MCF 10A (cell line): ENCODE measurements around the gene SCG2. TPM values are rescaled to one million over a fixed set of nuclear protein-coding genes. Genes with fewer than 3 reads are reported as not detected.

ENCODE experiments used
- BruUV-seq: library from RNA; stranded (reverse); fragments of 400-500 nt; replicated peaks from 2 replicates; lab custom pipeline; 2021; lab: Mats Ljungman, UMichigan
- CTCF ChIA-PET: fragments of 300-600 bp; sonication (Branson Sonifier 250); formaldehyde crosslinking; extraction: SDS; loops from one replicate; lab custom pipeline; 2021; ENCODE audit warnings: antibody characterized with exemption, inconsistent platforms; lab: Yijun Ruan, JAX
- POLR2A ChIA-PET: fragments of 300-600, 350-650 bp; sonication (Branson Sonifier 250); formaldehyde crosslinking; extraction: SDS; loops from one replicate; lab custom pipeline; 2020; ENCODE audit warnings: antibody characterized with exemption, inconsistent platforms; lab: Yijun Ruan, JAX
- DNase-seq: peaks from one replicate; pipeline ENCODE4 v3.0.0-alpha.2; 2018; ENCODE audit not compliant: unreplicated experiment
- H3K27ac Mint-ChIP-seq: one replicate; pipeline ENCODE4 v1.8.0; 2022; ENCODE audit warnings: mild to moderate bottlenecking, low read depth, mixed read lengths; ENCODE audit not compliant: unreplicated experiment
- H3K27me3 Mint-ChIP-seq: one replicate; pipeline ENCODE4 v1.8.0; 2022; ENCODE audit warnings: mixed read lengths; ENCODE audit not compliant: insufficient read depth, unreplicated experiment
- H3K36me3 Mint-ChIP-seq: one replicate; pipeline ENCODE4 v1.8.0; 2022; ENCODE audit warnings: mild to moderate bottlenecking, moderate library complexity, mixed read lengths; ENCODE audit not compliant: insufficient read depth, unreplicated experiment
- H3K4me1 Mint-ChIP-seq: one replicate; pipeline ENCODE4 v1.8.0; 2022; ENCODE audit warnings: mixed read lengths; ENCODE audit not compliant: insufficient read depth, unreplicated experiment
- H3K4me3 Mint-ChIP-seq: one replicate; pipeline ENCODE4 v1.8.0; 2022; ENCODE audit warnings: mild to moderate bottlenecking, moderate library complexity, mixed read lengths; ENCODE audit not compliant: unreplicated experiment
- H3K9me3 Mint-ChIP-seq: one replicate; pipeline ENCODE4 v1.8.0; 2022; ENCODE audit warnings: mixed read lengths; ENCODE audit not compliant: unreplicated experiment
- intact Hi-C: fragments of 100-400 bp; cut with micrococcal nuclease; formaldehyde crosslinking; loops from 2 replicates; pipeline ENCODE4 v1.14.1; 2022
- total RNA-seq: library from RNA; stranded (reverse); gene quantifications from 2 replicates; pipeline ENCODE4 v1.2.3, GENCODE V29; 2022
- TF ChIP-seq, protein P1 (sequence below): fragments of 200-600 bp; IDR thresholded peaks from one replicate; pipeline ENCODE4 v1.8.0; 2022; ENCODE audit warnings: antibody characterized with exemption, mild to moderate bottlenecking; ENCODE audit not compliant: unreplicated experiment

SCG2 gene
- total RNA-seq, 1 experiment from 2014 or later: 0.84 TPM

DNA sequence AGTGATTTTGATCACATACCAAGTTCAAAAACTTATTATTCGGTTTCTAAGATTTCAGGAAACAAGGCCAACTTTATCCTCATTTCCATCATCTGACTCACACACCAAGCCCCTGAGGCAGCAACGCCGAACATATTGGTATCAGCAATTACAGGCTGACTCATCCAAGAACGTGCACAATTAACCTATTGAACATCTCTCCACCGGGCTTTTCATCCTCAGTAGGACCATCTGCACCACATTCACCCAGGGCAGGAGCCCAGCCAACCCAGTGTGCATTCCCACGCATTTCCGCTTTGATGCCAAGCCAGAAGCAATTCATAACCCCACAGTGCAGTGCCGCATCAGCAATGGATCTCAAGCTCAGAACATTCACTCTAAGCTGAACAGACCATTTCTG lies 52.9 kb downstream of the SCG2 start:
- H3K27me3 Mint-ChIP-seq: no peaks in the 10 kb centered on the region
- no peaks in the 10 kb centered on the region for H3K9me3 Mint-ChIP-seq
- ChIA-PET CTCF (interaction anchor here (1.0 to 1.1 kb wide), 2 partner anchors 10 to 578 kb away, joined by 3 to 4 read pairs; no protein-coding TSS in a partner anchor), POLR2A (interaction anchor here (1.1 to 2.0 kb wide), 3 partner anchors 10 to 15 kb away, joined by 5 to 7 read pairs (median 7); no protein-coding TSS in a partner anchor)
- no peak overlapping the region for H3K4me3 Mint-ChIP-seq
- DNase-seq: peak; percentile 96
- no peaks in the 10 kb centered on the region for H3K36me3 Mint-ChIP-seq
- no TSS peak for BruUV-seq
- peaks cover 24% of the 10 kb centered on the region for H3K4me1 Mint-ChIP-seq
- TF ChIP-seq, protein P1, sequence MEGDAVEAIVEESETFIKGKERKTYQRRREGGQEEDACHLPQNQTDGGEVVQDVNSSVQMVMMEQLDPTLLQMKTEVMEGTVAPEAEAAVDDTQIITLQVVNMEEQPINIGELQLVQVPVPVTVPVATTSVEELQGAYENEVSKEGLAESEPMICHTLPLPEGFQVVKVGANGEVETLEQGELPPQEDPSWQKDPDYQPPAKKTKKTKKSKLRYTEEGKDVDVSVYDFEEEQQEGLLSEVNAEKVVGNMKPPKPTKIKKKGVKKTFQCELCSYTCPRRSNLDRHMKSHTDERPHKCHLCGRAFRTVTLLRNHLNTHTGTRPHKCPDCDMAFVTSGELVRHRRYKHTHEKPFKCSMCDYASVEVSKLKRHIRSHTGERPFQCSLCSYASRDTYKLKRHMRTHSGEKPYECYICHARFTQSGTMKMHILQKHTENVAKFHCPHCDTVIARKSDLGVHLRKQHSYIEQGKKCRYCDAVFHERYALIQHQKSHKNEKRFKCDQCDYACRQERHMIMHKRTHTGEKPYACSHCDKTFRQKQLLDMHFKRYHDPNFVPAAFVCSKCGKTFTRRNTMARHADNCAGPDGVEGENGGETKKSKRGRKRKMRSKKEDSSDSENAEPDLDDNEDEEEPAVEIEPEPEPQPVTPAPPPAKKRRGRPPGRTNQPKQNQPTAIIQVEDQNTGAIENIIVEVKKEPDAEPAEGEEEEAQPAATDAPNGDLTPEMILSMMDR: no peak
- intact Hi-C loops: loop anchor here (5.0 kb wide), 1 partner anchor 82 kb away; no protein-coding TSS in a partner anchor
- H3K27ac Mint-ChIP-seq: peak overlapping the region; percentile 26

GRCh38 chr2:223548194-223548593 lies 54.0 kb downstream of the SCG2 start:
- H3K4me3 Mint-ChIP-seq: no peak overlapping the region
- no peak overlapping the region for H3K27ac Mint-ChIP-seq
- no peaks in the 10 kb centered on the region for H3K36me3 Mint-ChIP-seq
- intact Hi-C loops: loop anchor here (5.0 kb wide), 1 partner anchor 81 kb away; no protein-coding TSS in a partner anchor
- H3K9me3 Mint-ChIP-seq: no peaks in the 10 kb centered on the region
- DNase-seq: no peak
- peaks cover 24% of the 10 kb centered on the region for H3K4me1 Mint-ChIP-seq
- no TSS peak for BruUV-seq
- ChIA-PET POLR2A (interaction anchor here (1.7 to 2.0 kb wide), 2 partner anchors 9 to 12 kb away, joined by 5 to 7 read pairs; no protein-coding TSS in a partner anchor), CTCF (no interaction called here)
- no peaks in the 10 kb centered on the region for H3K27me3 Mint-ChIP-seq
- TF ChIP-seq, protein P1: no peak

Other genes starting within 250 kb of the SCG2 start
- gene AP1S3, start 235.2 kb upstream of the SCG2 start, total RNA-seq: 56.9 and 57.7 TPM in 2 replicates